Hematopoietic multipotent progenitor cell treated with erythropoietin and hydrocortisone succinate and interleukin-3 and kit ligand, for 4 days (in vitro differentiated cells): ENCODE results near the gene FXN.
"Not testable (repeated sequence)": the region's sequence is repeated elsewhere in the genome, so short reads cannot be mapped to it uniquely, and the experiment has no call there.

Experiments used
- DNase-seq: peaks from one replicate; pipeline ENCODE4 v3.0.0-alpha.2; 2015

FXN gene

GRCh38 chr9:69071059-69071458, 35.5 kb downstream of the FXN start:
- DNase-seq, result no peak

DNA sequence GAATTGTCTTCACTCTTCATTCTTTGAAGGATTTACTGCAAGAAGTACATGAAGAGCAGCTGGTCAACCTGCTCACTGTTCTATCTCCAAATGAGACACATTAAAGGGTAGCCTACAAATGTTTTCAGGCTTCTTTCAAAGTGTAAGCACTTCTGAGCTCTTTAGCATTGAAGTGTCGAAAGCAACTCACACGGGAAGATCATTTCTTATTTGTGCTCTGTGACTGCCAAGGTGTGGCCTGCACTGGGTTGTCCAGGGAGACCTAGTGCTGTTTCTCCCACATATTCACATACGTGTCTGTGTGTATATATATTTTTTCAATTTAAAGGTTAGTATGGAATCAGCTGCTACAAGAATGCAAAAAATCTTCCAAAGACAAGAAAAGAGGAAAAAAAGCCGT, 37.6 kb downstream of the FXN start:
- no peak for DNase-seq

DNA sequence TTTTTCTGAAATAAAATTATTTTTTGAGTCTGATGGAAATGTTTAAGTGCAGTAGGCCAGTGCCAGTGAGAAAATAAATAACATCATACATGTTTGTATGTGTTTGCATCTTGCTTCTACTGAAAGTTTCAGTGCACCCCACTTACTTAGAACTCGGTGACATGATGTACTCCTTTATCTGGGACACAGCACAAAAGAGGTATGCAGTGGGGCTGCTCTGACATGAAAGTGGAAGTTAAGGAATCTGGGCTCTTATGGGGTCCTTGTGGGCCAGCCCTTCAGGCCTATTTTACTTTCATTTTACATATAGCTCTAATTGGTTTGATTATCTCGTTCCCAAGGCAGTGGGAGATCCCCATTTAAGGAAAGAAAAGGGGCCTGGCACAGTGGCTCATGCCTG, 39.2 kb downstream of the FXN start:
- no peak for DNase-seq

DNA sequence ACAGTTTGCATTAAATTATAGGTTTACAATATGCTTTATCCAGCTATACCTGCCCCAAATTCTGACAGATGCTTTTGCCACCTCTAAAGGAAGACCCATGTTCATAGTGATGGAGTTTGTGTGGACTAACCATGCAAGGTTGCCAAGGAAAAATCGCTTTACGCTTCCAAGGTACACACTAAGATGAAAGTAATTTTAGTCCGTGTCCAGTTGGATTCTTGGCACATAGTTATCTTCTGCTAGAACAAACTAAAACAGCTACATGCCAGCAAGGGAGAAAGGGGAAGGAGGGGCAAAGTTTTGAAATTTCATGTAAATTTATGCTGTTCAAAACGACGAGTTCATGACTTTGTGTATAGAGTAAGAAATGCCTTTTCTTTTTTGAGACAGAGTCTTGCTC, 41.0 kb downstream of the FXN start:
- DNase-seq, result no peak

- DNase-seq, result no peak
These were observed 42.5 kb downstream of the FXN start for GRCh38 chr9:69078069-69078468.

DNA sequence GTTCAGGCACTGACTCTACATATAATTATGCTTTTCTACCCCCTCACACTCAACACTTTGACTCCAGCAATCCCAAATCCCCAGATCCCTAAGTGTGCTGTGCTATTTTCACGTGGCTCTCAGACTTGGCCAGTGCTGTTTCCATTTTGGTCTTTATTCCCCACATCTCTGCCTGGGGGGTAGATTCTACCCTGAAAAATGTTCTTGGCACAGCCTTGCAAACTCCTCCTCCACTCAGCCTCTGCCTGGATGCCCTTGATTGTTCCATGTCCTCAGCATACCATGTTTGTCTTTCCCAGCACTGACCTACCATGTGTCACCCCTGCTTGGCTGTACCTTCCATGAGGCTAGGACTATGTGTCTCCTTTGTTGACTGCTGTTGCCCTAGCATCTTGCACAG, 43.0 kb downstream of the FXN start:
- no peak for DNase-seq

- no peak for DNase-seq
These were observed 43.6 kb downstream of the FXN start for GRCh38 chr9:69079186-69079585.

DNA sequence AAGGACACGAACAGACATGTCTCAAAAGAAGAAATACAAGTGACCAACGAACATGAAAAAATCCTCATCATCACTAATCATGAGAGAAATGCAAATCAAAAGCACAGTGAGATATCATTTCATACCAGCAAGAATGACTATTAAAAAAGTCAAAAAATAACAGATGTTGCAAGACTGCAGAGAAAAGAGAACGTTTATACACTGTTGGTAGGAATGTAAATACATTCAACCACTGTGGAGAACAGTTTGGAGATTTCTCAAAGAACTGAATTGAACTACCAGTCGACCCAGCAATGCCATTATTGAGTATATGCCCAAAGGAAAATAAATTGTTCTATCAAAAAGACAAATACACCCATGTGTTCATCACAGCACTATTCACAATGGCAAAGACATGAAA, 45.7 kb downstream of the FXN start:
- no peak for DNase-seq

GRCh38 chr9:69083321-69083720, 47.8 kb downstream of the FXN start:
- DNase-seq, result no peak

- DNase-seq, result peak; percentile 23
These were observed 50.2 kb downstream of the FXN start for GRCh38 chr9:69085569-69086283.

GRCh38 chr9:69086312-69086711, 50.8 kb downstream of the FXN start:
- DNase-seq, result no peak

DNA sequence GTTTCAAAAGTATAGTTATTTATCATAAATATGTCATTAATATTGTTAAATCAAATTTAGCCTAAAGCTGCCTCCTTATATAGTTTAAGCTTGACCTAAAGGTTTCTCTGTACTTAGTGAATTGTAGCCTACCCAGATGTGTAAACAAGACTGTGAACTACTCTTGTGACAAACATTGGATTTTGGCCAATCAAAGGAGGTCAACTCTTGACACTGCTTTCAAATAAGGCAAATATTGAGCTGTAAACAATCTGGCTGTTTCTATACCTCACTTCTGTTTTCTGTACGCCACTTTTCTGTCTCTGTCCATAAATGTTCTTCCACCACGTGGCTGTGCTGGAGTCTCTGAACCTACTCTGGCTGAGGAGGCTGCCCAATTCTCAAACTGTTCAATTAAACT, 51.2 kb downstream of the FXN start:
- DNase-seq, result no peak

GRCh38 chr9:69089082-69089481, 53.5 kb downstream of the FXN start:
- no peak for DNase-seq

GRCh38 chr9:69089491-69089890, 53.9 kb downstream of the FXN start:
- DNase-seq, result no peak

GRCh38 chr9:69090140-69090750, 54.7 kb downstream of the FXN start:
- no peak for DNase-seq

DNA sequence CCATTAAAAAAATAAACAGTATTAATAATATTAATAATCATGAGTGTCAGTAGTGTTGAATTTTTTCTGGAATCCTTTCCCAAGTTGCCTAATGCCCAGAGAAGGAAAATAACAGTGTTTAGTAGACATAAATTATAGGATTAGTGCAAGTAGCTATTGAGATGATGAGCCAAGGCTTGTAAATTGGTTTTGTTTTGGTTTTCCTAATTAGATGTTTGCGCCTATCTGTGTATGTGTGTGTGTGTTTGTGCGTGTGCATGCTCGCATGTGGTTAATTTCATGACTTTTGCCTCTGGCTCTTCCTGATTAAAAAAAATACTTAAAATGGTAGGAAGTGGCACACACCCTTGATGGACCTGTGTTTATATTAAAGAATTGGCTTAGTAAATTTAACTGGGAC, 55.4 kb downstream of the FXN start:
- no peak for DNase-seq

DNA sequence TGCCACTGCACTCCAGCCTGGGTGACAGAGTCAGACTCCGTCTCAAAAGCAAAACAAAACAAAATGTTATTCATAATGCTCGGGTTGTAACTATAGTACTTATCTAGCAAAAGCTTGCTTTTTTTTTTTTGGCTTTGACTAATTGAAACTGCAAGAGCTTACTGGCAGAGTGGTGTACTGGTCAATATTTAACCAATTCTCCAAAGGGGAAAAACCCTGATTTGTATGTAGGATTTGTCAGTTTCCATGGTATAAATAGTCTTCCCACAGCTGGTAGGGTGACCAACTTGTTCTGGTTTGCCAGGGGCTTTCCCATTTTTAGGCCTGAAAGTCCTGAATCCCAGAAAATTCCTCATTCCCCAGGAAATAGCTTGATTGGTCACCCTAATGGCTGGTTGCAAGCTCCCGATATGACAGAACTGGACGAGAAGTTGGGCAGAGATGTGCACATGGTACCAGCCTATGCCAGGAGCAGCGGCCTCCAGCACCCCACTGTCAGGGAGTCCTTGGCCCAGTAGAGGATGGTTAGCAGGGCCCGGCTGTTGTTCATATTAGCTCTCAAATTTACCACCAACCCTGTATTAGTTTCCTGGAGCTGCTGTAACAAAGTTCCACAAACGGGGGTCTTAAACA, 58.0 kb downstream of the FXN start:
- DNase-seq, result no peak

- not testable (repeated sequence) for DNase-seq
These were observed 59.0 kb downstream of the FXN start for GRCh38 chr9:69094361-69095135.

GRCh38 chr9:69097064-69097463, 61.5 kb downstream of the FXN start:
- DNase-seq, result no peak

- no peak for DNase-seq
These were observed 62.5 kb downstream of the FXN start for GRCh38 chr9:69097923-69098593.

GRCh38 chr9:69103348-69103996, 67.9 kb downstream of the FXN start:
- not testable (repeated sequence) for DNase-seq

DNA sequence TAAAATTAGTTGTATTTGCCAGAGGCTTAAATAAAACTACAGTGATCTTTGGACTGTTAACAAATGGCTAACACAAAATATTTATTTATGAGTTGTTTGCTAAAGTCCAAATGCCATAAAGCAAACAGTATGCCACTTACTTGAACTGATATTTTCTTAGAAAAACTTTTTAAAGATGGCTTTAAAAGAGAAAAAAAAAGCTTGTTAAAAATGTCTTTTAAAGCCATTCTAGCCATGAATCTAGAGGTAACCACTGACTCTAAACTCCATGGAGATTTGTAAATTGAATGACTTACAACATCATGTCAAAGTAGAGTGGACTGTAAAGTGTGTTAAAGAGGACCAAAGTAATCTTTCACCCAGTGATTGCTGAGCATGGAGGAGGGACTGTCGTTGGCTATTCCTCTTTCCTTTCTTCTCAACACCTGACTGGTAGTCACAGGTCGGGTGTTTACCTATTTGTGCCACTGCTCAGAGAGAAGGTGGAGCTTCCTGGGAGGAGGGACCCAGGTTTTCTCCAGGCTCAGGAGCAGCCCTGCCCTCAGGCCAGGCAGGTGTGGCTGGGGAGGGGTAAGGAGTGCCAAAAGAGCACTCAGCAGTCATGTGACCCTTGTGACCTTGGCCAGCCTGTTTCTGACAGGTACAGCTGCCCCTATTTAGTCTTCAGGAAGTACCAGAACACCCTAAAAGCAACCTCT, 69.4 kb downstream of the FXN start:
- no peak for DNase-seq
